SK-N-MC (cell line): ENCODE data around the gene TCERG1L.

Experiments used
- EZH2 ChIP-seq: fragments of 200-600 bp; sonication (generic); IDR thresholded peaks from one replicate; pipeline ENCODE4 v1.6.1; 2017; ENCODE audit warnings: antibody characterized with exemption
- FOXP2 ChIP-seq: optimal IDR thresholded peaks from 2 replicates; pipeline ENCODE3; 2011; ENCODE audit warnings: mild to moderate bottlenecking, moderate library complexity; ENCODE audit not compliant: insufficient read depth; ENCODE audit errors: extremely low read length, control extremely low read depth
- POLR2AphosphoS5 ChIP-seq: IDR thresholded peaks from 2 replicates; pipeline ENCODE4 v1.6.1; 2012; ENCODE audit warnings: mild to moderate bottlenecking, low read depth, low read length, borderline replicate concordance

GRCh38 chr10:131215776-131216175, 95.7 kb downstream of the TCERG1L start:
- TF ChIP-seq EZH2 (no peak), POLR2AphosphoS5 (no peak), FOXP2 (no peak)
